ENCODE results near the gene TOM1L2. TPM values are rescaled to one million over a fixed set of nuclear protein-coding genes. Genes with fewer than 3 reads are reported as not detected.

TOM1L2 gene
- total RNA-seq, 2 donors from 2014 or later: 47.6 to 68.7 TPM

DNA sequence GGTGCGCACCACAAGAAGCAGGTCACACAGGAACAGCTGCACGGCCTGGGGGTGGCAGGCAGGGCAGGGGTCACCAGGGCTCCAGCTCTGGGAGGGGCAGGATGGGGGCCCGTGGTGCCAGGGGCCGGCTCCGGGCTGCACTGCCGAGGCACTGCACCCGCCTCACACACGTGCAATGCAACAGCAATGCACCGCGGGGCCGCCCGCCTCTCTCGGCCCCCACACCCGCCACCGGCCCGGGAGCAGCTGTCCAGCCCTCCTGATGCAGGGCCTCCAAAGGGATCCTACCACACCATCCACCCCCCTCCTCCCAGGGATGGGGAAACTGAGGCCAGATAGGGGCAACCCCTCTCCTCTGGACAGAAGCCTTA, 158.5 kb downstream of the TOM1L2 start:
- Histone ChIP-seq H3K4me1 (peaks cover 5% of the 10 kb centered on the region), H3K36me3 (peaks cover 37% of the 10 kb centered on the region), H3K9me3 (no peaks in the 10 kb centered on the region), H3K27ac (no peak overlapping the region), H3K9ac (ENCODE audit: low read depth in 2 of 2, low read length in 2 of 2) (no peak overlapping the region), H3K4me3 (no peak overlapping the region), H3K27me3 (no peaks in the 10 kb centered on the region)
- intact Hi-C loops (cut with DNase I): loop anchor here (2.0 kb wide), 1 partner anchor 47 kb away; no protein-coding TSS in a partner anchor
- TF ChIP-seq, protein P1, sequence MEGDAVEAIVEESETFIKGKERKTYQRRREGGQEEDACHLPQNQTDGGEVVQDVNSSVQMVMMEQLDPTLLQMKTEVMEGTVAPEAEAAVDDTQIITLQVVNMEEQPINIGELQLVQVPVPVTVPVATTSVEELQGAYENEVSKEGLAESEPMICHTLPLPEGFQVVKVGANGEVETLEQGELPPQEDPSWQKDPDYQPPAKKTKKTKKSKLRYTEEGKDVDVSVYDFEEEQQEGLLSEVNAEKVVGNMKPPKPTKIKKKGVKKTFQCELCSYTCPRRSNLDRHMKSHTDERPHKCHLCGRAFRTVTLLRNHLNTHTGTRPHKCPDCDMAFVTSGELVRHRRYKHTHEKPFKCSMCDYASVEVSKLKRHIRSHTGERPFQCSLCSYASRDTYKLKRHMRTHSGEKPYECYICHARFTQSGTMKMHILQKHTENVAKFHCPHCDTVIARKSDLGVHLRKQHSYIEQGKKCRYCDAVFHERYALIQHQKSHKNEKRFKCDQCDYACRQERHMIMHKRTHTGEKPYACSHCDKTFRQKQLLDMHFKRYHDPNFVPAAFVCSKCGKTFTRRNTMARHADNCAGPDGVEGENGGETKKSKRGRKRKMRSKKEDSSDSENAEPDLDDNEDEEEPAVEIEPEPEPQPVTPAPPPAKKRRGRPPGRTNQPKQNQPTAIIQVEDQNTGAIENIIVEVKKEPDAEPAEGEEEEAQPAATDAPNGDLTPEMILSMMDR (IDR thresholded peaks at IDR 0.05): no peak
- no peak for DNase-seq

DNA sequence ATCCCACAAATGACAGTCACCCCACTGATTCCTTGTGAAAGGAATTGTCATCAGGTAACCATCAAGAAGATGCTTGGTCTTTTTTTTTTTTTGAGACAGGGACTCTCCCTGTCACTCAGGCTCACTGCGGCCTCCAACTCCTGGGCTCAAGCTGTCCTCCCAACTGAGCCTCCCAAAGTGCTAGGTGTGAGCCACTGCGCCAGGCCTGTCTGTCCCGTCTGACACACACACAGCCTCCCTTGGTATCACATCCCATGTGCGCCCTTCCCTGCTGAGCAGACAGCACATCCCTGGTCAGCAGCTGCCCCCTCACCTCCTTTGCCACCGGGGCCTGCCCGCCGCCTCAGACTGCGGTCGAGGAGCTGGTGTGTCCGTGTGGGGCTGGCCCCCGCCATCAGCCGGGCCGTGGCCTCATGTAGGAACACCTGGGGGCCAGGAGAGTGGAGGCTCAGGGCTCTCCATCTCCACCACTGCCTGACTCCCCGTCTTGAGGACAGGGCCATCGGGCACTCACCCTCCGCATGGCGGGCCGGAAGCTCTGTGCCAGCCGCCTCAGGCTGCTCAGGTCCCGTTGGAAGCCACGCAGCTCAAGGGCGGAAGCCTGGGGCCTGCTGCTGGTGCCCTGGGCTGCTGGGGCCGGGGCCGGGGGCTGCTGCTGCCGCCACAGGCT, 159.0 kb downstream of the TOM1L2 start:
- H3K27ac ChIP-seq: no peak overlapping the region

DNA sequence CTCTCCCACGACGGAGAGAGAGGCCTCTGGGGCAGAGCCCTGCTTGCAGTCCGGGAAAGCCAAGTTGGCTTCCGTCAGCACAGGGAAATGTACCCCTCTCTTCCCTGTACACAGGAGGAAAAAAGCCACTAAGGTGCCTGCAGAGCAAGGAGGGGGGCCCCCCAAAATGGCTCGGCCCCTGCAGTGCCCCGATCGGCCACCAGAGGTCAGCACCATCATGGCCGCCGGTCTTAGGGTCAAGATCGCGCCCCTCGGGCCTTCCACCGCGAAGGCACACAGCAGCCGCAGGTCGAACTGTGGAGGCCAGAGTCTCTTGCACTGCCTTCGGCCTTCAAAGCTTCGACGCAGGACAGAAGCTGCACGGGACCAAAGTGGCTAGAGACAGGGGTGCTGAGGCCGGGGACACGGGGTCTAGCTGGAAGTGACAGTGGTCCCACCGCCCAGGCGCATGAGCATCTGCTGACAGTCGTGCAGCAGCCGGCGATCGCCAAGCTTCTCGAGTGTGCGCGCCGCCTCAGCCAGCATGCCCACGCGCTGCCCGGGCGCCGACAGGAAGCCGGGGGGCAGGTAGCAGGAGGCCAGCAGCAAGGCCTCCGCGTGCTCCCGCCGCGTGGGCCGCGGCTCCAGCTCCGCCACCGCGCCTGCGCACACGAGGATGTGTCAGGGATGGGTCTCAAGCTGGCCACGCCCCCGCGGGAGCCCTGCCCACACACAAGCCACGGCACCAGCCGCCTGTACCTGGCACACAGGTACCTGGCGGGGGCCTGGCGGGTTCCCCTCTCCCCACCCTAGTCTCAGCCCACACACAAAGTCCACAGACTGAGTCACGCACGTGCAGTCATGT, 159.8 kb downstream of the TOM1L2 start:
- H3K9ac ChIP-seq (ENCODE audit: low read depth in 2 of 2, low read length in 2 of 2): no peak overlapping the region
- no peaks in the 10 kb centered on the region for H3K4me1 ChIP-seq
- H3K4me3 ChIP-seq: no peak overlapping the region
- H3K27me3 ChIP-seq: no peaks in the 10 kb centered on the region
- DNase-seq: peak; percentile 73
- intact Hi-C loops (cut with DNase I): loop anchor here (2.0 kb wide), 1 partner anchor 48 kb away; no protein-coding TSS in a partner anchor
- TF ChIP-seq, protein P1 (IDR thresholded peaks at IDR 0.05): peak; percentile 100
- peaks cover 29% of the 10 kb centered on the region for H3K36me3 ChIP-seq
- H3K27ac ChIP-seq: no peak overlapping the region
- no peaks in the 10 kb centered on the region for H3K9me3 ChIP-seq

More for the DNA sequence above, 159.0 kb downstream of the TOM1L2 start:
- peaks cover 33% of the 10 kb centered on the region for H3K36me3 ChIP-seq
- intact Hi-C loops (cut with DNase I): loop anchor here (2.0 kb wide), 1 partner anchor 48 kb away; no protein-coding TSS in a partner anchor
- no peaks in the 10 kb centered on the region for H3K9me3 ChIP-seq
- no peak overlapping the region for H3K4me3 ChIP-seq
- no peak for DNase-seq
- no peak overlapping the region for H3K9ac ChIP-seq (ENCODE audit: low read depth in 2 of 2, low read length in 2 of 2)
- TF ChIP-seq, protein P1 (IDR thresholded peaks at IDR 0.05): no peak
- no peaks in the 10 kb centered on the region for H3K27me3 ChIP-seq
- no peaks in the 10 kb centered on the region for H3K4me1 ChIP-seq

DNA sequence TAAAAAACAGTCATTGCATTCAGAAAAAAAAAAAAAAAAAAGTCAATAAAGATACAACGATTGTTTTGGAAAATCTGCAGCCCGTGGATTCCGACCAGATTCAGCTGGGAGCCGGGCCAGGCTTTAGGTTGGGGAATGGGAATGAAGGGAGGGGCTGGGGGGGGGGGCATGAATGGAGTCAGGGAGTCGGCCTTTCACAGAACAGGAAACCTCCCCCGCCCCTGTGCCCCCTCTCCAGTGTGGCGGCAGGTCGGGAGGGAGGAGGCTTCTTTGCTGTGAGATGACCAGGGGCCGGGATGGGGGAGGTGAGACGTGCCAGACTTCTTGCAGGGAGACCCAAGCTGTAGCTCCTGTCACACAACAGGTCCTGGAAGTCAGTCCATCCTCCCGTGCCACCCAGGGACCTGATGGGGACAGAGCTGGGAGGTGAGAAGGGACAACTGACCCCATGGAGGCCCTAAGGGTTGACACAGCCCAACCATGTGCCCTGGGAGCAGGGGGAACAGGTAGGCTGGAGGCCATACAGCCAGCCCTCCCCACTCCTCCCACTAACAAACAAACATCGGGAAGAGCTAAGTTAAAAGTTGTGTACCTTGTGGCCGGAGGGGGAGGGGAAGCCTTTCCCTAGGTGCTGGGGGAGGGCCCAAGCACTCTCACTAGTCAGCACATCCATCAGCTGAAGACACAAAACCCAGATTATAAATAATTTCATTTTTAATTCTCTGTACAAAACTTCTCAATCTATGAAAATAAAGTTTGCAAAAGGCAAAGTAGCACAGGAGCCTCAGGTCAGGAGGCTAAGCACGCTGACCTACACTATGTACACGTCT, 160.6 kb downstream of the TOM1L2 start:
- intact Hi-C loops (cut with DNase I): loop anchor here (2.0 kb wide), 1 partner anchor 49 kb away; no protein-coding TSS in a partner anchor
- TF ChIP-seq, protein P1 (IDR thresholded peaks at IDR 0.05): no peak
- DNase-seq: no peak
- no peaks in the 10 kb centered on the region for H3K9me3 ChIP-seq
- H3K4me1 ChIP-seq: no peaks in the 10 kb centered on the region
- no peaks in the 10 kb centered on the region for H3K27me3 ChIP-seq
- no peak overlapping the region for H3K27ac ChIP-seq
- no peak overlapping the region for H3K4me3 ChIP-seq
- H3K36me3 ChIP-seq: peaks cover 22% of the 10 kb centered on the region
- no peak overlapping the region for H3K9ac ChIP-seq (ENCODE audit: low read depth in 2 of 2, low read length in 2 of 2)

DNA sequence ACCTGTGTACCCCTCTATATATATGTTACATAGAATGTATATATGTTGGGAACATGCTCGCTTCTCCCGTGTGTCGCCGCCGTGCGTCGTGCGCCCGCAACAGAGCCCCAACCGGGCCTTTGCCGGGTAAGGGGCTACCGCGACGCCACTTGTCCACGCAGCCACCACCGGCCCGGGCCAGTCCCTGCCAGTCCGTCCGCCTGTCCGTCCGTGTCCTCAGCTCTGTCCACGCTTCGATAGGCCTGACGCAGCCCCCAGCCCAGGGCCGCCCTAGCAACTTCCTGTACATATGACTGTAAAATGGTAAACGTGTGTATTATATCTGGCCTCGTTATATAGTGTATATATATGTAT, 161.3 kb downstream of the TOM1L2 start:
- Histone ChIP-seq H3K27ac (no peak overlapping the region), H3K4me3 (no peak overlapping the region), H3K9ac (ENCODE audit: low read depth in 2 of 2, low read length in 2 of 2) (no peak overlapping the region), H3K27me3 (no peaks in the 10 kb centered on the region), H3K4me1 (no peaks in the 10 kb centered on the region), H3K9me3 (no peaks in the 10 kb centered on the region), H3K36me3 (peaks cover 21% of the 10 kb centered on the region)
- TF ChIP-seq, protein P1 (IDR thresholded peaks at IDR 0.05): no peak
- intact Hi-C loops (cut with DNase I): no loop called here
- DNase-seq: no peak

Measured in colonic mucosa (tissue), 4 donors.